GM23338 (cell line): ENCODE measurements around the gene KIF17. TPM values are rescaled to one million over a fixed set of nuclear protein-coding genes. Genes with fewer than 3 reads are reported as not detected.

ENCODE experiments used
- ATAC-seq: fragments of 200-7000 bp; cut with Tn5 transposase; 3 replicates; pipeline ENCODE4 v1.9.1; 2020
- DNase-seq: peaks from one replicate; pipeline ENCODE4 v3.0.0-alpha.2; 2015; ENCODE audit warnings: low spot score
- H2AFZ ChIP-seq: fragments of 200-600 bp; sonication (generic); 2 replicates; pipeline ENCODE4 v1.8.0; 2016; ENCODE audit warnings: antibody characterized with exemption, mild to moderate bottlenecking, moderate library complexity
- H3F3A ChIP-seq: fragments of 200-600 bp; sonication (generic); replicated peaks from 2 replicates; pipeline ENCODE4 v1.8.0; 2017; ENCODE audit warnings: antibody characterized with exemption, mixed run types, low read depth
- H3K27ac ChIP-seq: fragments of 200-600 bp; sonication (generic); 2 replicates; pipeline ENCODE4 v1.6.1; 2016; ENCODE audit warnings: low read depth
- H3K27me3 ChIP-seq: fragments of 200-600 bp; sonication (generic); 2 replicates; pipeline ENCODE4 v1.8.0; 2016; ENCODE audit warnings: mild to moderate bottlenecking, mixed run types, moderate library complexity; ENCODE audit not compliant: insufficient read depth
- H3K36me3 ChIP-seq: fragments of 200-600 bp; sonication (generic); 2 replicates; pipeline ENCODE4 v1.8.0; 2016; ENCODE audit warnings: mild to moderate bottlenecking; ENCODE audit not compliant: insufficient read depth
- H3K4me1 ChIP-seq: fragments of 200-600 bp; sonication (generic); 2 replicates; pipeline ENCODE4 v1.8.0; 2016; ENCODE audit warnings: mild to moderate bottlenecking, moderate library complexity; ENCODE audit not compliant: insufficient read depth
- H3K4me2 ChIP-seq: fragments of 200-600 bp; sonication (generic); 2 replicates; pipeline ENCODE4 v1.7.1; 2017; ENCODE audit warnings: mixed run types
- H3K4me3 ChIP-seq: fragments of 200-600 bp; sonication (generic); 2 replicates; pipeline ENCODE4 v1.6.1; 2016; ENCODE audit warnings: mixed run types
- H3K79me2 ChIP-seq: fragments of 200-600 bp; sonication (generic); replicated peaks from 2 replicates; pipeline ENCODE4 v1.8.0; 2017; ENCODE audit warnings: mild to moderate bottlenecking; ENCODE audit not compliant: insufficient read depth
- H3K9me2 ChIP-seq: fragments of 200-600 bp; sonication (generic); 2 replicates; pipeline ENCODE4 v1.8.0; 2017; ENCODE audit not compliant: insufficient read depth
- H4K20me1 ChIP-seq: fragments of 200-600 bp; sonication (generic); replicated peaks from 2 replicates; pipeline ENCODE4 v1.8.0; 2017; ENCODE audit warnings: mild to moderate bottlenecking; ENCODE audit not compliant: insufficient read depth
- H3K27ac Mint-ChIP-seq: 2 replicates; pipeline ENCODE4 v1.8.0; 2020; ENCODE audit warnings: inconsistent platforms, mild to moderate bottlenecking, moderate library complexity, mixed read lengths
- H3K27me3 Mint-ChIP-seq: 3 replicates; pipeline ENCODE4 v1.8.0; 2022; ENCODE audit warnings: low read depth, mild to moderate bottlenecking, moderate library complexity, mixed read lengths, inconsistent platforms; ENCODE audit not compliant: insufficient read depth, poor library complexity
- H3K36me3 Mint-ChIP-seq: 3 replicates; pipeline ENCODE4 v1.8.0; 2021; ENCODE audit warnings: low read depth, mild to moderate bottlenecking, inconsistent platforms, moderate library complexity, mixed read lengths
- H3K4me1 Mint-ChIP-seq: 3 replicates; pipeline ENCODE4 v1.8.0; 2020; ENCODE audit warnings: mild to moderate bottlenecking, inconsistent platforms, mixed read lengths
- H3K4me3 Mint-ChIP-seq: 3 replicates; pipeline ENCODE4 v1.8.0; 2021; ENCODE audit warnings: moderate library complexity, mild to moderate bottlenecking, inconsistent platforms, mixed read lengths
- H3K9me3 Mint-ChIP-seq: 3 replicates; pipeline ENCODE4 v1.8.0; 2020; ENCODE audit warnings: moderate library complexity, mild to moderate bottlenecking, inconsistent platforms, mixed read lengths
- EZH2 ChIP-seq: fragments of 200-600 bp; sonication (generic); IDR thresholded peaks from one replicate; pipeline ENCODE4 v1.8.0; 2017; ENCODE audit warnings: antibody characterized with exemption, mild to moderate bottlenecking, low read depth; ENCODE audit not compliant: unreplicated experiment
- EZH2phosphoT487 ChIP-seq: fragments of 200-600 bp; sonication (generic); IDR thresholded peaks from one replicate; pipeline ENCODE4 v1.8.1; 2018; ENCODE audit warnings: antibody characterized with exemption; ENCODE audit not compliant: unreplicated experiment
- JUNB ChIP-seq: IDR thresholded peaks from one replicate; pipeline ENCODE4 v1.6.1; 2016; ENCODE audit warnings: antibody characterized with exemption; ENCODE audit not compliant: unreplicated experiment
- NANOG ChIP-seq: IDR thresholded peaks from 2 replicates; pipeline ENCODE4 v1.6.1; 2016; ENCODE audit warnings: antibody characterized with exemption, borderline replicate concordance
- POLR2AphosphoS5 ChIP-seq: IDR thresholded peaks from 2 replicates; pipeline ENCODE4 v1.6.1; 2016; ENCODE audit warnings: antibody characterized with exemption, low read depth
- STAT1 ChIP-seq: IDR thresholded peaks from one replicate; pipeline ENCODE4 v1.6.1; 2016; ENCODE audit warnings: antibody characterized with exemption; ENCODE audit not compliant: unreplicated experiment
- ZNF114 ChIP-seq: fragments of 250-450 bp; sonication (Bioruptor Pico); IDR thresholded peaks from 2 replicates; pipeline ENCODE4 v1.5.0; 2020; ENCODE audit warnings: mild to moderate bottlenecking, moderate library complexity
- ZNF331 ChIP-seq: fragments of 250-450 bp; sonication (Bioruptor Pico); IDR thresholded peaks from 2 replicates; pipeline ENCODE4 v1.5.0; 2020; ENCODE audit warnings: low read depth, mild to moderate bottlenecking, moderate library complexity
- polyA plus RNA-seq: library from polyadenylated mRNA; unstranded; fragments of >200 nt; fragmentation: Nextera tagmentation; extraction: Ambion mirVana; gene quantifications from 2 replicates; pipeline ENCODE4 v1.2.1, GENCODE V29; 2016
- total RNA-seq: library from RNA; depleted of rRNA; stranded (reverse); fragments of >200 nt; shearing (Covaris generic); gene quantifications from 2 replicates; pipeline ENCODE4 v1.2.3, GENCODE V29; 2014
- TF ChIP-seq, protein P1 (sequence below): fragments of 250-450 bp; sonication (Bioruptor Pico); IDR thresholded peaks from 2 replicates; pipeline ENCODE4 v1.5.0; 2020; ENCODE audit warnings: mild to moderate bottlenecking, moderate library complexity
- TF ChIP-seq, protein P2 (sequence below): IDR thresholded peaks from 2 replicates; pipeline ENCODE4 v1.6.1; 2016; ENCODE audit warnings: antibody characterized with exemption

The KIF17 gene
- total and polyA plus RNA-seq, 2 experiments from 2014 or later: 5.9 to 18.6 TPM

DNA sequence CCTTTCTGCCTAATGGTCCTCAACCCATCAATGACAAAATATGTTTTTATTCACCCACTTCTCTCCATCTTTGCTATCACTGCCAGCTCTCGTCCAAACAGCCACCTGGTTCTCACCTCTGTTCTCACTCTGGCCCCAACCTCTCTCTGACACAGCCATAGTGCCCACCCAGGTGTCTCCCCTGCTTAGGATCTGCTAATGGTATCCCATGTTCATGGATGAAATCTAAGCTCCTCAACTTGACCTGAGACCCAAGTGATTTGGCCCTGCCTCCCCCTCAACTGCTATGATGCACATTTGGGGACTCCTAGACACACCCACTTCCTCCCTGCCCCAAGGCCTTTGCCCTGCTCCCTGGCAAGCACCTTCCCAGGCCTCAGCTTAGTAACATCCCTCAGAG, 25.9 kb downstream of the KIF17 start (continued):
- TF ChIP-seq, protein P1, sequence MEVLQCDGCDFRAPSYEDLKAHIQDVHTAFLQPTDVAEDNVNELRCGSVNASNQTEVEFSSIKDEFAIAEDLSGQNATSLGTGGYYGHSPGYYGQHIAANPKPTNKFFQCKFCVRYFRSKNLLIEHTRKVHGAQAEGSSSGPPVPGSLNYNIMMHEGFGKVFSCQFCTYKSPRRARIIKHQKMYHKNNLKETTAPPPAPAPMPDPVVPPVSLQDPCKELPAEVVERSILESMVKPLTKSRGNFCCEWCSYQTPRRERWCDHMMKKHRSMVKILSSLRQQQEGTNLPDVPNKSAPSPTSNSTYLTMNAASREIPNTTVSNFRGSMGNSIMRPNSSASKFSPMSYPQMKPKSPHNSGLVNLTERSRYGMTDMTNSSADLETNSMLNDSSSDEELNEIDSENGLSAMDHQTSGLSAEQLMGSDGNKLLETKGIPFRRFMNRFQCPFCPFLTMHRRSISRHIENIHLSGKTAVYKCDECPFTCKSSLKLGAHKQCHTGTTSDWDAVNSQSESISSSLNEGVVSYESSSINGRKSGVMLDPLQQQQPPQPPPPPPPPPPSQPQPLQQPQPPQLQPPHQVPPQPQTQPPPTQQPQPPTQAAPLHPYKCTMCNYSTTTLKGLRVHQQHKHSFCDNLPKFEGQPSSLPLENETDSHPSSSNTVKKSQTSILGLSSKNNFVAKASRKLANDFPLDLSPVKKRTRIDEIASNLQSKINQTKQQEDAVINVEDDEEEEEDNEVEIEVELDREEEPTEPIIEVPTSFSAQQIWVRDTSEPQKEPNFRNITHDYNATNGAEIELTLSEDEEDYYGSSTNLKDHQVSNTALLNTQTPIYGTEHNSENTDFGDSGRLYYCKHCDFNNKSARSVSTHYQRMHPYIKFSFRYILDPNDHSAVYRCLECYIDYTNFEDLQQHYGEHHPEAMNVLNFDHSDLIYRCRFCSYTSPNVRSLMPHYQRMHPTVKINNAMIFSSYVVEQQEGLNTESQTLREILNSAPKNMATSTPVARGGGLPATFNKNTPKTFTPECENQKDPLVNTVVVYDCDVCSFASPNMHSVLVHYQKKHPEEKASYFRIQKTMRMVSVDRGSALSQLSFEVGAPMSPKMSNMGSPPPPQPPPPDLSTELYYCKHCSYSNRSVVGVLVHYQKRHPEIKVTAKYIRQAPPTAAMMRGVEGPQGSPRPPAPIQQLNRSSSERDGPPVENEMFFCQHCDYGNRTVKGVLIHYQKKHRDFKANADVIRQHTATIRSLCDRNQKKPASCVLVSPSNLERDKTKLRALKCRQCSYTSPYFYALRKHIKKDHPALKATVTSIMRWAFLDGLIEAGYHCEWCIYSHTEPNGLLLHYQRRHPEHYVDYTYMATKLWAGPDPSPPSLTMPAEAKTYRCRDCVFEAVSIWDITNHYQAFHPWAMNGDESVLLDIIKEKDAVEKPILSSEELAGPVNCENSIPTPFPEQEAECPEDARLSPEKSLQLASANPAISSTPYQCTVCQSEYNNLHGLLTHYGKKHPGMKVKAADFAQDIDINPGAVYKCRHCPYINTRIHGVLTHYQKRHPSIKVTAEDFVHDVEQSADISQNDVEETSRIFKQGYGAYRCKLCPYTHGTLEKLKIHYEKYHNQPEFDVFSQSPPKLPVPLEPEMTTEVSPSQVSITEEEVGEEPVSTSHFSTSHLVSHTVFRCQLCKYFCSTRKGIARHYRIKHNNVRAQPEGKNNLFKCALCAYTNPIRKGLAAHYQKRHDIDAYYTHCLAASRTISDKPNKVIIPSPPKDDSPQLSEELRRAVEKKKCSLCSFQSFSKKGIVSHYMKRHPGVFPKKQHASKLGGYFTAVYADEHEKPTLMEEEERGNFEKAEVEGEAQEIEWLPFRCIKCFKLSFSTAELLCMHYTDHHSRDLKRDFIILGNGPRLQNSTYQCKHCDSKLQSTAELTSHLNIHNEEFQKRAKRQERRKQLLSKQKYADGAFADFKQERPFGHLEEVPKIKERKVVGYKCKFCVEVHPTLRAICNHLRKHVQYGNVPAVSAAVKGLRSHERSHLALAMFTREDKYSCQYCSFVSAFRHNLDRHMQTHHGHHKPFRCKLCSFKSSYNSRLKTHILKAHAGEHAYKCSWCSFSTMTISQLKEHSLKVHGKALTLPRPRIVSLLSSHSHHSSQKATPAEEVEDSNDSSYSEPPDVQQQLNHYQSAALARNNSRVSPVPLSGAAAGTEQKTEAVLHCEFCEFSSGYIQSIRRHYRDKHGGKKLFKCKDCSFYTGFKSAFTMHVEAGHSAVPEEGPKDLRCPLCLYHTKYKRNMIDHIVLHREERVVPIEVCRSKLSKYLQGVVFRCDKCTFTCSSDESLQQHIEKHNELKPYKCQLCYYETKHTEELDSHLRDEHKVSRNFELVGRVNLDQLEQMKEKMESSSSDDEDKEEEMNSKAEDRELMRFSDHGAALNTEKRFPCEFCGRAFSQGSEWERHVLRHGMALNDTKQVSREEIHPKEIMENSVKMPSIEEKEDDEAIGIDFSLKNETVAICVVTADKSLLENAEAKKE: no peak
- no peak for TF ChIP-seq ZNF331 (CRISPR knock-in tag)
- no peak for TF ChIP-seq STAT1

DNA sequence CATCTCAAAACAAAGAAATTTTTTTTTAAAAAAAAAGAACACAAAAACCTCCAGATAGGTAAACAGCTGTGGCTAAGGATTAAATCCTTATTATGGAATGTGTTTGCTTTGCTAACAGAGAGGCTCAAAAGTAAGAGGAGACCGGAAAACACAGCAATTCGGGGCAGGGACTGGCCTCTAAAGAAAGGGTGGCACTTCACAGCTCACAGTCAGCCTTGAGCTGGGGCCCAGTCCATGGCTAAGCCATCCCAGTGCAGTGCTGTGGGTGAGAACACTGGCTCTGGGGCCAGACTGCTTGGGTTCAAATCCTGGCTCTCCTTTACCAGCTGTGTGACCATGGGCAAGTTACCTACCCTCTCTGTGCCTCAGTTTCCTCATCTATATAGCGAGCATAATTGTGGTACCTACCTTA, 28.2 kb downstream of the KIF17 start:
- Histone ChIP-seq H3F3A (no peaks in the 10 kb centered on the region), H3K4me2 (no peak overlapping the region), H3K27me3 (no peaks in the 10 kb centered on the region), H3K79me2 (no peaks in the 10 kb centered on the region), H4K20me1 (no peaks in the 10 kb centered on the region), H3K4me3 (no peak overlapping the region), H3K4me1 (no peaks in the 10 kb centered on the region), H3K36me3 (no peaks in the 10 kb centered on the region), H3K9me2 (no peaks in the 10 kb centered on the region), H3K27ac (no peak overlapping the region), H2AFZ (no peak overlapping the region)
- H3K4me1 Mint-ChIP-seq: peaks cover 4% of the 10 kb centered on the region; the same call in 2 of the 3 replicates
- no peak for ATAC-seq
- no peak for DNase-seq
- H3K27me3 Mint-ChIP-seq: peaks cover 12% of the 10 kb centered on the region
- no peak overlapping the region for H3K27ac Mint-ChIP-seq
- peaks cover 2% of the 10 kb centered on the region; the same call in 1 of the 3 replicates for H3K9me3 Mint-ChIP-seq
- no peak overlapping the region for H3K4me3 Mint-ChIP-seq
- H3K36me3 Mint-ChIP-seq: peaks cover 10% of the 10 kb centered on the region; the same call in 2 of the 3 replicates
- TF ChIP-seq ZNF331 (CRISPR knock-in tag) (no peak), EZH2phosphoT487 (no peak), EZH2 (no peak), JUNB (no peak), NANOG (no peak), POLR2AphosphoS5 (no peak), ZNF114 (no peak), STAT1 (no peak)
- TF ChIP-seq, protein P1: no peak
- TF ChIP-seq, protein P2, sequence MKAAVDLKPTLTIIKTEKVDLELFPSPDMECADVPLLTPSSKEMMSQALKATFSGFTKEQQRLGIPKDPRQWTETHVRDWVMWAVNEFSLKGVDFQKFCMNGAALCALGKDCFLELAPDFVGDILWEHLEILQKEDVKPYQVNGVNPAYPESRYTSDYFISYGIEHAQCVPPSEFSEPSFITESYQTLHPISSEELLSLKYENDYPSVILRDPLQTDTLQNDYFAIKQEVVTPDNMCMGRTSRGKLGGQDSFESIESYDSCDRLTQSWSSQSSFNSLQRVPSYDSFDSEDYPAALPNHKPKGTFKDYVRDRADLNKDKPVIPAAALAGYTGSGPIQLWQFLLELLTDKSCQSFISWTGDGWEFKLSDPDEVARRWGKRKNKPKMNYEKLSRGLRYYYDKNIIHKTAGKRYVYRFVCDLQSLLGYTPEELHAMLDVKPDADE: no peak
